Neural cell (in vitro differentiated cells): ENCODE data around the gene LHPP. TPM values are rescaled to one million over a fixed set of nuclear protein-coding genes. Genes with fewer than 3 reads are reported as not detected.

Experiments used
- H2AFZ ChIP-seq: fragments of 200-600, 300-800 bp; sonication (generic), shearing (Covaris generic); 2 replicates; pipeline ENCODE4 v1.6.0; 2014; ENCODE audit warnings: low read depth, mild to moderate bottlenecking, antibody characterized with exemption, low read length, moderate library complexity
- H3F3A ChIP-seq: fragments of 200-600 bp; shearing (Covaris generic); 2 replicates; pipeline ENCODE4 v1.6.1; 2016; ENCODE audit warnings: mild to moderate bottlenecking, moderate library complexity, mixed read lengths, antibody characterized with exemption, low read length; ENCODE audit not compliant: insufficient read depth, poor library complexity, severe bottlenecking
- H3K27ac ChIP-seq: fragments of 200-600, 300-800 bp; sonication (generic), shearing (Covaris generic); 2 replicates; pipeline ENCODE4 v1.5.1; 2014; ENCODE audit warnings: mild to moderate bottlenecking, low read length, moderate library complexity
- H3K27me3 ChIP-seq: fragments of 300-800, 200-600 bp; sonication (generic), shearing (Covaris generic); 2 replicates; pipeline ENCODE4 v1.6.0; 2014; ENCODE audit warnings: mild to moderate bottlenecking, low read depth, low read length, moderate library complexity; ENCODE audit not compliant: insufficient read depth
- H3K36me3 ChIP-seq: fragments of 300-800, 200-600 bp; sonication (generic), shearing (Covaris generic); 2 replicates; pipeline ENCODE4 v1.5.1; 2014; ENCODE audit warnings: mild to moderate bottlenecking, antibody characterized with exemption, low read length, moderate library complexity; ENCODE audit not compliant: insufficient read depth
- H3K4me2 ChIP-seq: fragments of 300-800, 200-600 bp; sonication (generic), shearing (Covaris generic); 2 replicates; pipeline ENCODE4 v1.6.0; 2014; ENCODE audit warnings: mild to moderate bottlenecking, low read length
- H3K4me3 ChIP-seq: fragments of 300-800, 200-600 bp; sonication (generic), shearing (Covaris generic); 2 replicates; pipeline ENCODE4 v1.5.1; 2014; ENCODE audit warnings: mild to moderate bottlenecking, low read length, moderate library complexity
- H3K79me2 ChIP-seq: fragments of 200-600 bp; shearing (Covaris generic); replicated peaks from 2 replicates; pipeline ENCODE4 v1.6.0; 2014; ENCODE audit warnings: mild to moderate bottlenecking, low read length, moderate library complexity; ENCODE audit not compliant: insufficient read depth
- H3K9ac ChIP-seq: fragments of 300-800, 200-600 bp; sonication (generic), shearing (Covaris generic); 2 replicates; pipeline ENCODE4 v1.6.1; 2016; ENCODE audit warnings: mild to moderate bottlenecking, low read length, mixed read lengths
- H3K9me2 ChIP-seq: fragments of 200-600 bp; shearing (Covaris generic); 2 replicates; pipeline ENCODE4 v1.6.1; 2016; ENCODE audit warnings: mild to moderate bottlenecking, low read length, mixed read lengths; ENCODE audit not compliant: insufficient read depth
- H3K9me3 ChIP-seq: fragments of 200-600, 300-800 bp; sonication (generic), shearing (Covaris generic); 2 replicates; pipeline ENCODE4 v1.6.1; 2016; ENCODE audit warnings: mild to moderate bottlenecking, mixed run types, low read length, moderate library complexity, mixed read lengths
- H4K20me1 ChIP-seq: fragments of 200-600 bp; shearing (Covaris generic); 2 replicates; pipeline ENCODE4 v1.6.1; 2016; ENCODE audit warnings: mild to moderate bottlenecking, mixed run types; ENCODE audit not compliant: insufficient read depth
- EP300 ChIP-seq: fragments of 450-650 bp; conservative IDR thresholded peaks from 2 replicates; pipeline ENCODE4 v1.6.1; 2014; ENCODE audit warnings: antibody characterized with exemption, mild to moderate bottlenecking, moderate library complexity; ENCODE audit not compliant: poor library complexity, severe bottlenecking
- EZH2 ChIP-seq: fragments of 200-600, 300-800 bp; shearing (Covaris generic), sonication (generic); IDR thresholded peaks from 2 replicates; pipeline ENCODE4 v1.6.1; 2014; ENCODE audit warnings: antibody characterized with exemption, low read length, borderline replicate concordance, mild to moderate bottlenecking; ENCODE audit not compliant: insufficient read depth, poor library complexity, severe bottlenecking
- MXI1 ChIP-seq: fragments of 450-650 bp; conservative IDR thresholded peaks from 2 replicates; pipeline ENCODE4 v1.6.1; 2014; ENCODE audit warnings: antibody characterized with exemption, mild to moderate bottlenecking; ENCODE audit not compliant: poor library complexity, severe bottlenecking
- POLR2AphosphoS5 ChIP-seq: IDR thresholded peaks from 2 replicates; pipeline ENCODE4 v1.6.1; 2012
- RAD21 ChIP-seq: fragments of 450-650 bp; conservative IDR thresholded peaks from 2 replicates; pipeline ENCODE4 v1.6.1; 2014; ENCODE audit warnings: antibody characterized with exemption, mild to moderate bottlenecking, moderate library complexity
- SMC3 ChIP-seq: fragments of 450-650 bp; conservative IDR thresholded peaks from 2 replicates; pipeline ENCODE4 v1.6.1; 2014; ENCODE audit warnings: antibody characterized with exemption, mild to moderate bottlenecking, moderate library complexity; ENCODE audit not compliant: poor library complexity
- TAF1 ChIP-seq: IDR thresholded peaks from 2 replicates; pipeline ENCODE4 v1.6.1; 2012; ENCODE audit warnings: low read depth
- polyA plus RNA-seq: library from polyadenylated mRNA; depleted of rRNA; stranded (reverse); fragments of >200 nt; gene quantifications from 2 replicates; pipeline ENCODE4 v1.2.3, GENCODE V29; 2014
- TF ChIP-seq, protein P1 (sequence below): fragments of 450-650 bp; IDR thresholded peaks from 2 replicates; pipeline ENCODE4 v1.5.1; 2014; ENCODE audit warnings: antibody characterized with exemption, mild to moderate bottlenecking, moderate library complexity; ENCODE audit not compliant: poor library complexity, severe bottlenecking
- TF ChIP-seq, protein P2 (sequence below): IDR thresholded peaks from 2 replicates; pipeline ENCODE4 v1.6.1; 2012; ENCODE audit warnings: borderline replicate concordance

Gene LHPP
- polyA plus RNA-seq, 1 donor from 2014 or later, result 16.0 TPM

DNA sequence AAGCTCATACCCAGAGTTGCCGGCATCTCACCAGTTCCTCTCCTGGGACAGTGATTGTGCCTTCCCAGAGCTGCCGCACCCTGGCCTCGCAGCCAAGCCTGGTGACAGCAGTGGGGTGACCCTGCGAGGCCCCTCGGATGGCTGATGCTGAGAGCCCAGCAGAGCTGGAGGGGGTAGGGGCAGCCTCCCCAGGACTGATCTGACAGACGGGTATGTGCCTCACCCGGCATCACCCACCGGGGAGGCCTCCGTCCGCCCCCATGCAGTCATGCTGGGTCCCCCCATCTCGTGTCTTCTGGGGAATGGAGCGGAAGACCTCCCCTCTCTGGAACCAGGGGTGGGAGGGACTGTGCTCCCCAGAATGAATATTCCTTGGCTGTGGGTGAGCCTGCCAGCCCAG is 82.3 kb downstream of the LHPP start:
- Histone ChIP-seq H3K4me3 (no peak overlapping the region), H3K36me3 (no peaks in the 10 kb centered on the region), H3K4me2 (no peak overlapping the region), H3K79me2 (no peaks in the 10 kb centered on the region), H3K9me3 (no peaks in the 10 kb centered on the region), H2AFZ (no peak overlapping the region), H4K20me1 (no peaks in the 10 kb centered on the region), H3K9ac (no peak overlapping the region), H3K27me3 (no peaks in the 10 kb centered on the region), H3K27ac (no peak overlapping the region), H3K9me2 (no peaks in the 10 kb centered on the region), H3F3A (no peaks in the 10 kb centered on the region)
- no peak for TF ChIP-seq EZH2
- no peak for TF ChIP-seq TAF1
- TF ChIP-seq, protein P1, sequence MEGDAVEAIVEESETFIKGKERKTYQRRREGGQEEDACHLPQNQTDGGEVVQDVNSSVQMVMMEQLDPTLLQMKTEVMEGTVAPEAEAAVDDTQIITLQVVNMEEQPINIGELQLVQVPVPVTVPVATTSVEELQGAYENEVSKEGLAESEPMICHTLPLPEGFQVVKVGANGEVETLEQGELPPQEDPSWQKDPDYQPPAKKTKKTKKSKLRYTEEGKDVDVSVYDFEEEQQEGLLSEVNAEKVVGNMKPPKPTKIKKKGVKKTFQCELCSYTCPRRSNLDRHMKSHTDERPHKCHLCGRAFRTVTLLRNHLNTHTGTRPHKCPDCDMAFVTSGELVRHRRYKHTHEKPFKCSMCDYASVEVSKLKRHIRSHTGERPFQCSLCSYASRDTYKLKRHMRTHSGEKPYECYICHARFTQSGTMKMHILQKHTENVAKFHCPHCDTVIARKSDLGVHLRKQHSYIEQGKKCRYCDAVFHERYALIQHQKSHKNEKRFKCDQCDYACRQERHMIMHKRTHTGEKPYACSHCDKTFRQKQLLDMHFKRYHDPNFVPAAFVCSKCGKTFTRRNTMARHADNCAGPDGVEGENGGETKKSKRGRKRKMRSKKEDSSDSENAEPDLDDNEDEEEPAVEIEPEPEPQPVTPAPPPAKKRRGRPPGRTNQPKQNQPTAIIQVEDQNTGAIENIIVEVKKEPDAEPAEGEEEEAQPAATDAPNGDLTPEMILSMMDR, result no peak
- no peak for TF ChIP-seq RAD21
- TF ChIP-seq SMC3, result no peak
- no peak for TF ChIP-seq MXI1
- TF ChIP-seq, protein P2, sequence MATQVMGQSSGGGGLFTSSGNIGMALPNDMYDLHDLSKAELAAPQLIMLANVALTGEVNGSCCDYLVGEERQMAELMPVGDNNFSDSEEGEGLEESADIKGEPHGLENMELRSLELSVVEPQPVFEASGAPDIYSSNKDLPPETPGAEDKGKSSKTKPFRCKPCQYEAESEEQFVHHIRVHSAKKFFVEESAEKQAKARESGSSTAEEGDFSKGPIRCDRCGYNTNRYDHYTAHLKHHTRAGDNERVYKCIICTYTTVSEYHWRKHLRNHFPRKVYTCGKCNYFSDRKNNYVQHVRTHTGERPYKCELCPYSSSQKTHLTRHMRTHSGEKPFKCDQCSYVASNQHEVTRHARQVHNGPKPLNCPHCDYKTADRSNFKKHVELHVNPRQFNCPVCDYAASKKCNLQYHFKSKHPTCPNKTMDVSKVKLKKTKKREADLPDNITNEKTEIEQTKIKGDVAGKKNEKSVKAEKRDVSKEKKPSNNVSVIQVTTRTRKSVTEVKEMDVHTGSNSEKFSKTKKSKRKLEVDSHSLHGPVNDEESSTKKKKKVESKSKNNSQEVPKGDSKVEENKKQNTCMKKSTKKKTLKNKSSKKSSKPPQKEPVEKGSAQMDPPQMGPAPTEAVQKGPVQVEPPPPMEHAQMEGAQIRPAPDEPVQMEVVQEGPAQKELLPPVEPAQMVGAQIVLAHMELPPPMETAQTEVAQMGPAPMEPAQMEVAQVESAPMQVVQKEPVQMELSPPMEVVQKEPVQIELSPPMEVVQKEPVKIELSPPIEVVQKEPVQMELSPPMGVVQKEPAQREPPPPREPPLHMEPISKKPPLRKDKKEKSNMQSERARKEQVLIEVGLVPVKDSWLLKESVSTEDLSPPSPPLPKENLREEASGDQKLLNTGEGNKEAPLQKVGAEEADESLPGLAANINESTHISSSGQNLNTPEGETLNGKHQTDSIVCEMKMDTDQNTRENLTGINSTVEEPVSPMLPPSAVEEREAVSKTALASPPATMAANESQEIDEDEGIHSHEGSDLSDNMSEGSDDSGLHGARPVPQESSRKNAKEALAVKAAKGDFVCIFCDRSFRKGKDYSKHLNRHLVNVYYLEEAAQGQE, result no peak
- no peak for TF ChIP-seq EP300
- no peak for TF ChIP-seq POLR2AphosphoS5

DNA sequence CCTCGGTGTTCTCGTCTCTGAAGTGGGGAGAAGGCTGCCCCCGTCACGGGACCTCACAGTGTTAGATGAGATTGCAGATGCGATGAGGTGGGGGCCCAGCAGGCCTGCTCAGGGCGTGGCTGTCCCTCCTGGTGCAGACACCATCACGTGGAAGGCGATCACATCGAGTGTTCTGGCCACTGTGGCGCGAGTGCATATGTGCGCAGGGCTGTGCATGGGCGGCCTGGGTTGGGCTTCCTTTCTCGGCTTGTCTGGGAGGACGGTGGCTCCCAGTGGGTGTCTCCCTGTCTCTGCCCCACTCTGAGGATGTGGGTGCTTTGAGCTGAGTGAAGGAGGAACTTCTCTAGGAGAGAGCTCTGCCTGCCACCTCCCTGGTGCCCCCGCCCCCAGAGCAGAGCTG is 83.1 kb downstream of the LHPP start:
- Histone ChIP-seq H3F3A (no peaks in the 10 kb centered on the region), H3K9me3 (no peaks in the 10 kb centered on the region), H3K36me3 (no peaks in the 10 kb centered on the region), H3K9me2 (no peaks in the 10 kb centered on the region), H3K9ac (no peak overlapping the region), H3K4me3 (no peak overlapping the region), H3K27ac (no peak overlapping the region), H4K20me1 (no peaks in the 10 kb centered on the region), H2AFZ (no peak overlapping the region), H3K27me3 (no peaks in the 10 kb centered on the region), H3K4me2 (no peak overlapping the region), H3K79me2 (no peaks in the 10 kb centered on the region)
- TF ChIP-seq RAD21 (no peak), EZH2 (no peak), POLR2AphosphoS5 (no peak), SMC3 (no peak), EP300 (no peak), TAF1 (no peak), MXI1 (no peak)
- TF ChIP-seq, protein P1, result no peak
- TF ChIP-seq, protein P2, result no peak
